IMR-90 (cell line): ENCODE data around the gene MTMR1.

Source experiments
- BHLHE40 ChIP-seq: fragments of 150-350 bp; IDR thresholded peaks from 2 replicates; pipeline ENCODE4 v1.6.1; 2016; ENCODE audit warnings: mild to moderate bottlenecking, low read depth, low read length
- CHD1 ChIP-seq: IDR thresholded peaks from 2 replicates; pipeline ENCODE4 v1.6.1; 2012; ENCODE audit warnings: low read depth, low read length, improper control_type of control experiment
- CTCF ChIP-seq: conservative IDR thresholded peaks from 2 replicates; pipeline ENCODE4 v1.5.1; 2012; ENCODE audit warnings: mild to moderate bottlenecking, low read depth, low read length, improper control_type of control experiment
- ELK1 ChIP-seq: fragments of 150-350 bp; IDR thresholded peaks from 2 replicates; pipeline ENCODE4 v1.6.1; 2016; ENCODE audit warnings: low read depth, mild to moderate bottlenecking, low read length, moderate library complexity, borderline replicate concordance
- MAFK ChIP-seq: IDR thresholded peaks from 2 replicates; pipeline ENCODE4 v1.6.1; 2012; ENCODE audit warnings: low read depth, low read length, improper control_type of control experiment
- MAZ ChIP-seq: IDR thresholded peaks from 2 replicates; pipeline ENCODE4 v1.6.1; 2012; ENCODE audit warnings: low read depth, mild to moderate bottlenecking, low read length, improper control_type of control experiment, moderate library complexity, borderline replicate concordance
- MXI1 ChIP-seq: IDR thresholded peaks from 2 replicates; pipeline ENCODE4 v1.6.1; 2012; ENCODE audit warnings: low read depth, mild to moderate bottlenecking, low read length, moderate library complexity, borderline replicate concordance
- POLR2A ChIP-seq: IDR thresholded peaks from 2 replicates; pipeline ENCODE4 v1.6.1; 2012; ENCODE audit warnings: mild to moderate bottlenecking, low read depth, low read length
- RCOR1 ChIP-seq: IDR thresholded peaks from 2 replicates; pipeline ENCODE4 v1.6.1; 2012; ENCODE audit warnings: mild to moderate bottlenecking, low read length, improper control_type of control experiment; ENCODE audit not compliant: insufficient replicate concordance
- RFX5 ChIP-seq: IDR thresholded peaks from 2 replicates; pipeline ENCODE4 v1.8.0; 2012; ENCODE audit warnings: low read depth, mild to moderate bottlenecking, low read length, moderate library complexity
- SMC3 ChIP-seq: fragments of 150-350 bp; IDR thresholded peaks from 2 replicates; pipeline ENCODE4 v1.6.1; 2016; ENCODE audit warnings: low read depth, mild to moderate bottlenecking, antibody characterized with exemption, low read length, moderate library complexity
- USF2 ChIP-seq: fragments of 150-350 bp; IDR thresholded peaks from 2 replicates; pipeline ENCODE4 v1.6.1; 2017; ENCODE audit warnings: mild to moderate bottlenecking, antibody characterized with exemption, low read length, low read depth

- TF ChIP-seq BHLHE40 (no peak), ELK1 (no peak), POLR2A (no peak), USF2 (no peak), CTCF (no peak), RFX5 (no peak), MXI1 (no peak), MAFK (no peak), MAZ (no peak), CHD1 (no peak), RCOR1 (no peak), SMC3 (no peak)
Observed at GRCh38 chrX:150771116-150771515, 77.9 kb downstream of the MTMR1 start.
